Measurements from ENCODE around the gene ADCY3. TPM values are rescaled to one million over a fixed set of nuclear protein-coding genes. Genes with fewer than 3 reads are reported as not detected.

ADCY3 gene
- polyA plus RNA-seq, 3 donors, result 16.4 to 120 (median 96.4) TPM

Other genes with a start within 250 kb of the ADCY3 start
- 10 to 100 TPM; 15.5 to 23.1 (median 20.7) TPM for gene PTRHD1, start 126.8 kb downstream of the ADCY3 start, polyA plus RNA-seq
- gene CENPO, start 126.8 kb downstream of the ADCY3 start, polyA plus RNA-seq, result 1 to 10 TPM in 2 of 3 donors, under 1 TPM in 1; 0.99 to 3.1 (median 2.5) TPM
- 10 to 100 TPM in 1 of 3 donors, 1 to 10 TPM in 2; 2.1 to 10.9 (median 3.7) TPM for gene DNAJC27, start 51.7 kb upstream of the ADCY3 start, polyA plus RNA-seq
- 1 to 10 TPM in 1 of 3 donors, under 1 TPM in 2; 0.18 to 1.1 (median 0.49) TPM for gene EFR3B, start 121.8 kb upstream of the ADCY3 start, polyA plus RNA-seq
- gene POMC, start 248.3 kb upstream of the ADCY3 start, polyA plus RNA-seq, result 1 to 10 TPM; 5.5 to 9.8 (median 6.5) TPM

Data from adipose tissue (tissue), 3 donors.